HG02884 (cell line): Measurements from ENCODE around the gene CEP83.

Experiments
- ATAC-seq: cut with Tn5 transposase; IDR thresholded peaks from one replicate; pipeline ENCODE4 v1.9.1; 2021; ENCODE audit warnings: mild to moderate bottlenecking, moderate library complexity; ENCODE audit not compliant: unreplicated experiment

Gene CEP83

DNA sequence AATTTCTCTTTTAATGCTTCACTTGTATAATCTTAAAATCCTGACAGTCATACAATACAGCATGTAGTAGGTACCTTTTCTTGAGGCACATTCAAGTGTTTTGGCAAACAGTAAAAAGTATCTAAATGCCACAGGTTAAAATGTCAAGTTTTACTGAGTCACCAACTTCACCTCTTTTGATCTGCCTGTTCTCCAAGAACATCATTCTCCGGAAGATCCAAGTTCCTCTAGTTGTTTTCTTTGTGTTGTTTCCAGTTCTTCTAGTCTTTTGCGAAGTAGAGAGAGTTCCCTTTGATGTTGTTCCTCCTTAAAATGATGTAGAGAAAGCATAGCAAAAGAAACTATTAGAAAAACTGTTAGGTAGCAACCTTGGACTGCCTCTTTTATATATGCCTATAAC lies 151.1 kb downstream of the CEP83 start:
- no peak for ATAC-seq

DNA sequence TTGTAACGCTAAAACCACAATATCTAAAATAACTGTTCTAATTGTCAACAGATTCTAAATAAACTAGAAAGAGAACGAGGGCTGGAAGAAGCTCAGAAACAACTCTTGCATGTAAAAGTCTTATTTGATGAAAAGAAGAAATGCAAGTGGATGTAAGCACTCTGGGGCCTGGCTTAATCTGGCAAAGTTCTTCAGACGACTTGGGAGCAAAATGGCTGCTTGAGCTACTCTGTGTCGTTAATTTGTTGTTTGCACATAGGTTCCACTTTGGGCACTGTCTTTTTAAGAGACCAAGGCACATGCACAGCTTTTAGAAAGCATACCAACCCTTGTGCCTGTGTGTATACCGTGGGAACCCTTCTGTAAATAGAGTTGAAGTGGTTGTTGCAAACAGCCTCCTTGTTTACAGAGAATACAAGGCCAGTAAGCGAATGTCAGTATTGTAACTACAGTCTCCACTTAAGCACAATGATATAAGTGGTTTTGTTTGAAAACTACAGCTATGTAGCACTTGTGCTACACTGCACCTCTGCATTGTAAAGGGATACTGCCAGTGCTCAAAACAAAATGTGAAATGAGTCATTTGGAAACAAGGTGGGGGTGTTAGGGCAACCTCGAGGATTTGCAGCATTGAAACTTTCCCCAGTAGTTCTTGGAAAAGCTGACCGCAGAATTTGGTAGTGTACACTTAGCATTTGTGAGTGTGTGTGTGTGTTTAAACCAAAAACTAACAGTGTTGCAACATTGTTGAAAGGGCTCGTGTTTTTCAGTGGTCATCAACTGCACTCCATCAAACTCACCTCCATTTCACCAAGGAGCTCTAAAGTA lies 154.3 kb downstream of the CEP83 start:
- ATAC-seq, result no peak

DNA sequence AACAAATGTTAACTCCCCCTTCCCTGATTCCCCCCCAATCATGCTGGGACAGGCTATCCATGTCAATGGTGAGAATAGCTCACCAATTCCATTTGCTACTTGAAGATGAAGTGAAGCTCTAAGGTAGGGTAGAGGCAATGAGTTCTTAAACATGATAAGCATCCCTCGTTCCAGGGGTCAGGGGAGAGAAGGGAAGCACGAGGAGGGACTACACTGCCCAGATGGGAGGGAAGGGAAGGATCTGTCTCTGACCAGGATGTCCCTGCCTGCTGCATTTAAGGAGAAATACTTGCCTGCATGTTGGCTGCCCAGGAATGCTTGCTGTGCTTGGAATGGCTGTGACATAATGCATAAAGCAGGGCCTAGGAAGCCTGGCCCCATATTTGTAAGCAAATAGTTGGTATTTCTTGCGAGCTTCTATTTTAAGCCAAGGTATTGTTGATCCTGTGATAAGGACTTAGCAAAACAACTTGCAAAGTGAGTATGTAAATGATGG lies 155.1 kb downstream of the CEP83 start:
- ATAC-seq, result no peak

DNA sequence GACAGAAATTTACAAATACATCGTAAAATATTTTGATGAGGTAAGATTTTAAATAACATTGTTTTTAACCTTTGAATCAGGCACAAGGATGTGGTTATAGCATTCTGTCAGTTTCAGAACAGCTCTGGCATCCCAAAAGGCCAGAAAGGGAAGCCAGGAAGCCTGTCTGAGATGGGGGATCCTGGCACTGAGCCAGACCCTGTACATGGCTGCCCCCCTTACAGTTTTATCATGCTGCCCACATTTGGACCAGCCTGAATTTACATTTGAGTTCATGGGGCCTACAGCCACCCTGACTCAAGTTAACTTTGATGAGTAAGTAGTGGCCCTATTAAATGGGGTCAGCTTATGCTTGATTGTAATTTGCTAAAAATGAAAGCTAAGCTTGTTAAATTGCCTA lies 155.7 kb downstream of the CEP83 start:
- no peak for ATAC-seq

DNA sequence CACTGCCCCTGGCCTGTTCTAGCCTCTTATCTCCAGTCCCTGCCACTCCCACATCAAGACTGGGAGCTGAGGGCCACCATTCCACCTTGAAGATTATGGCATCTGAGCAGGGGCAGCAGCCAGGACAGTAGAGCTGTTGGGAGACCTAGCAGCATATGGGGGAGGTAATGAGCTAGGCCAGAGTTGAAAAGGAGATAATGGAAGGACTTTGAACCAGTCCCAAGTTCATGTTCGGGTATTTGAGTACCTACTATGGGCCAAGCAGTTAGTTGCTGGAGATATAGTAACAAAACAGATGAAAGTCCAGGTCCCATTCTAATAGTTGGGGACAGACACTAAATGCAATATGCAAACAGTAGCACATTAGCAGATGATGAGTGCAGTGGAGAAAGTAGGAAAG lies 159.8 kb downstream of the CEP83 start:
- no peak for ATAC-seq

DNA sequence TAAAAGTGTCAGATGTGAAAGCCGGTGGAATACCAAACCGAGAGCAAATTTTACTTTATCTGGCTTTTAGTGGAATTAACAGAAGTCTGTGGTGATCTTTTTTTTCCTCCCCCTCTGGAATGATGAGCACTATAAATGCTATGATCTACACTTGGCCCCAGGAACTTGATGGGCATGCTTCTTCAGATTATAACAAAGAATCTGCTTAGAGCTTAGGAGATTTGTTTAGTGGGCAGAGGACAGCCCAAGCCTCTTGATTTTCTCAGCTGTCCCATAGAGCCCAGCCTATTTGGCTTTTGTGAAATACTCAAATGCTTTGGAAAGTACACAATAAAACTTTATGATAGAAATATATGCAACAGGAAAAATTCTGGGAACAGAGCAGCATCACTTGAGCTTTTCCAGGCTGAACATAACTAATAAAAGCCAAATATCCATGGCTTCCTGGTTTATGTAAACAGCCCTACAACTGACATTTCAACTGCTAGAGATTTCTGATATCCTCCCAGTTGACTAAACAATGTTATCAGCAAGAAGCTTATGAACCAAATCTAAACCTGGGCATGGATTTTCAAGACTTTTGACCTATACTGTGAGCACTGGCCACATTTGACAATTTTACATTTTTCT lies 161.7 kb downstream of the CEP83 start:
- ATAC-seq, result no peak

DNA sequence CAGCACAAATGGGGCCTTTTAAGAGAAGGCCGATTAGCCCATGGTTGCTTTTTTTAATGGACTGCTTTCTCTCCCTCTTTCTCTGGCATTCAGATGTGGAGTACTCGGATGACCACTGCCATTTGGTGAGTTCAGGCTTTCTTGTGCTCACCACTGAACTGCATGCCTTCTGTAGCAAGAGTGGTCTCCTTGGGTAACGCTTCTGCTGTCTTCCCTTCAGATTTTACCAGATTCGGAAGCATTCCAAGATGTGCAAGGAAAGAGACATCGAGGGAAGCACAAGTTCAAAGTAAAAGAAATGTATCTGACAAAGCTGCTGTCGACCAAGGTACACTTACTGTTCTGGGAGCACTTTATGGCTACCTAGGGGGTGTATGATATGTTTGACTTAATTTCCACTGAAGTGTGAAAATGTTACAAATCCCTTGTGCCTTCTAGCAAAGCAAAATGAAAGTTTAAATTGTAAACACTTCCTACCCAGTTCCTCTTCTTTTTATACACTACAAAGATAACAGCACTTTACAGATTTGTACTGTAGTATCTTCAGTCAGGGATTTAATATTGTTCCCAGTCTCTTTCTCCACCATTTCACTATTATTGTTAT lies 162.5 kb downstream of the CEP83 start:
- no peak for ATAC-seq

DNA sequence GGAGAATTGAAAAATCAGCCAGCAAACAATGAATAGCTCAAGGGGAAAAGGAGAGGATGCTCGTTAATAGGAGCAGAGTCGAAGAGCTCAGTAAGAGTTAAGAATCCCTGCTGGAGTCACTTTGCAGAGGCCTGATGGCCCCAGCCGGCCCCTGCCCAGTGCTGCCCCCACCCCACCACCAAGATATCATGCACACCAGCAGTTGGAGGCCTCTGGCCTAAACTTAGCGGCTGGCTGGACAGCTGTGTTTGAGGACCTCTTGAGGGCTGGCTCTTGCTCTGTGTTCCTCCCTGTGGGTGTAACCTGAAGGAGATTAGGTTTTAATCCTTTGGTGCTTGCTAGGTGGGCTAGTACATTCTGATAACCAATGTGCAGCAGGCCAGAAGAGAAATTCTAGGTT lies 169.3 kb downstream of the CEP83 start:
- ATAC-seq, result no peak

DNA sequence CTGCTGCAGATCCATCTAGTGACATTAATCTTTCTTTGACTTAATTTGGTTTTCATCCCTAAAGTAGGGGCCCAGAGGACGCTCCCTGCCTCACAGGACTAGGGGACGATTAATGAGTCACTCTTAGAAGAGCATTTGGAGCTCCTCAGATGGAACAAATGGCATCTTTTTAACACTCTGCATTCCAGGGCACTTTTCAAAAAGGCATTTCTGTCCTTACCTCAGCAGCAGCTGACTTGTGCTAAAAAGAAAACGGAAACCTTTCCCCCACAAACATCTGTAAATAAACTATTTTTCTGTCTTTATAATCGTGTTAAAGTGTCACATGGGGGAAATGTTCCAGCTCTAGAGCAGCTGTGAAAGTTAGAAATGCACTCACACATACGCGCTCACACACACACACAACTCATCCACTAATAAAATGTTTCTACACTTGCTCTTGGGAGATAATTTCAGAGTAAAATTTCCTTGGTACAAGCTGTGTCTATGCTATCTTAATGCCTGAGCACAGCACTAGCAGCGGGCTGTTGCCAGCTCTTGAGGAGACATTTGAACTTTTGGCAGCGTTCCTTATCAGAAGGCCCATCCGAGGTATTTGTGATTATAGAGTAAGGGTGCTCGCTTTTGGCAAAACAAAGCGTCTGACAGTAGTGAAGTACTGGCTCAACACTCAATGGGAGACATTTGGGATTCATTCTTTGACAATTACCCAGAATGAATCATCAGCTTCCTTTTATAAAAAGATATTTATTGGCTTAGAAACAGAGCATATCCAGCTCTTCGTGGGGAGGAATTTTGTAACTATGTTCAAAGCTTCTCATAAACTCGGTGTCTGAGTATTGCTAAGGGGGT lies 170.0 kb downstream of the CEP83 start:
- ATAC-seq, result no peak

DNA sequence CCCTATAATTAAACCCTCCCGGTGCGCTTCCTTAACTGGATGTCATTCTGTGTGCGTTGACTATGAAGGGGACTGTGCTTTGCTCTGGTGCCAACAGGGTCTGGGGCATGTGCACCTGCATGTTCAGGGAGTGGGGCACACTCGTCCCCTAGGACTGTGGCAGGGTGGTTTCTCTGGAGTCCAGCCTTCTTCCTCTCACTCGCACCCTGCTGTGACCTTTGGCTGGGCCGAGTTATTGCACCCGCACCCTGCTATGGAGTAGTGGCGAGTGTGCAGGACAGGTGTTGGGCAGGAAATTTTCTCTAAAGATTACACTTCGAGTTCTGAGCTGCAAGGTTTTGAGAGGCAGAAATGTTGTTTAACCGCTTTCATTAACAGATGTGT lies 172.4 kb downstream of the CEP83 start:
- ATAC-seq, result no peak

DNA sequence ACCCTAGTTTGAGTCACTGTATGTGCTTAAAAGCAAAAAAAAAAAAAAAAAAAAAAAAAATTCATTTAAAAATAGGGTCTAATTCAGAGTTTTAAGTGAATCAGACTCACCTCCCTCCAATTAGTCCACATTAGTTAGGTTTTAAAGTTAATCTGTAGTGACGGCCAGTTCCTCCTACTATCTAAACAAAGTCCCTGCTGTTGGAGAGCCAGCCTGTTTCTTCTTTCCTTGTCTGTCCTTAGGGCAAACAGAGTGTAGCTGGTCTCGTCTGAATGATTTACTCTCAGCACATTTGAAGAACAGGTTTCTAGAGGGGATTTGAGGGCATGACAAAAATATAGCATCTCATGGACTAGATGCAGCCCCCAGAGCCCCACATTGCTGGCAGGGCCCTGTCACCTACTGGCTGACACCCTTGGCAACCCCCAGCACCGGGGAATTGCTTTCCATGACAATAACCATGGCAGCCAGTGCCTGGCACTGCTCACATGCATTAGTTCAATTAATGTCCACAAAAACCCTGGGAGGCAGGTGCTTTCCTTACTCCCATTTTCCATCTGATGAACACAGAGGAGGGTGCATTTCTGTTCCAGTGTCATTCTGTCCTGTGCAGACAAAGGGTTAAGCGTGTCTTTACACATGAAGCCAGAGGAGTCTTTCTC lies 173.0 kb downstream of the CEP83 start:
- ATAC-seq, result no peak

DNA sequence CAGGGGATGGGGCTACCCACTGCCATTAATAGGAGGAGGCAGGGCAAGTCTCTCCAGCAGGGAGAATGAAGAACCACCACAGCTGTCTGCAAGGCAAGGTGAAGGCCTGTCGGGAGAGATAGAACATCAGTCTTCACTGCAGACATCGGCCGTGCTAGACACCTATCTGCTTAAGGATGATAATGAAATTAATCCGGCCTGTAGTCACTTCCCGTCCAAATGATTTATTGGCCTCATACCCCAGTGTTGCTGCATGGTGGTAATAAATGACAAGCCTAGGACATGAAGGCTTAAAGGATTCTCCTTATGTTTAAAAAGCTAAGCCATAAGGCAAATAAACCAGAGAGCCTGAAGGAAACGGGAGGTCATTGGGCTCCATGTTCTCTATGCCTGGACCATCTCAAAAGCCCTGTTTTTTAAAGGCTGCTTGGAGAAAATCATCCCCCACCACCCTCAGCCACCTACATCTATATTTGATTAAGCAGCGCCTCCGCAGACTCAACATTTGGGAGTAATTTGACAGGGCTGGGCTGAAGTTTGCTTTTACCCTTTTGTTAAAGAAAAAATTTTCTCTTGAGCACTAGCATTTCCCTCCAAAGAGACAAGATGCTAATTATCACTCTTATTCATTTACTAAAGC lies 173.6 kb downstream of the CEP83 start:
- ATAC-seq, result no peak

DNA sequence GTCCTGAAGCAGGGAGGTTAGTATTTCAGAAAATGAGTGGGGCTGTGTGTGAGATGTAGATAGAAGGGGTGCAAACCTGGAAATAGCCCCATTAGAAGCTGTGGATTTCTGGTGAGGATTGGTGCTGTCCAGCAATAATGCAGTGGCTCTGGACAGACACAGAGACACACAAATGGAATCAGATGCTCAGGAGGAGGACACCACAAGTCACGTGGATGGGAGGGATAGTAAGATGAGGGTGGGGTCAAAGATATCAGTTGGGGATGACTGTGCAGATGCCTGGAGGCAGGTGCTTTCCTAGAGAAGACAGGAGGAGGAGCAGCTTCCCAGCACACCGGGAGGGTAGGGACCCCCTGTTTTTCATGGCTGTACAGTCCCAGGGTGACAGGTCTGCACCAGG lies 174.8 kb downstream of the CEP83 start:
- ATAC-seq, result no peak

DNA sequence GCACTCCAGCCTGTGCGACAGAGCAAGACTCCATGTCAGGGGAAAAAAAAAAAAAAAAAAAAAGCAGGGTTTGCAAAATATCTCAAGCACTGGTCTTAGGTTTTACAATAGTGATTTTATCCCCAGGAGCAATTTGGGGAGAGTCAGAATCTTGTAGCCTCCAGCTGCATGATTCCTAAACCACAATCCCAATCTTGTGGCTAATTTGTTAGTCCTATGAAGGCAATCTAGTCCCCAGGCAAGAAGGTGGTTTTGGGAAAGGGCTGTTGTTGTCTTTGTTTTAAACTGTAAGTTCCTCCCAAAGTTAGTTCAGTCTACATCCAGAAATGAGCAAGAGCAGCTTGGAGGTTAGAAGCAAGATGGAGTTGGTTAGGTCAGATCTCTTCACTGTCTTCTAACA lies 175.6 kb downstream of the CEP83 start:
- no peak for ATAC-seq

DNA sequence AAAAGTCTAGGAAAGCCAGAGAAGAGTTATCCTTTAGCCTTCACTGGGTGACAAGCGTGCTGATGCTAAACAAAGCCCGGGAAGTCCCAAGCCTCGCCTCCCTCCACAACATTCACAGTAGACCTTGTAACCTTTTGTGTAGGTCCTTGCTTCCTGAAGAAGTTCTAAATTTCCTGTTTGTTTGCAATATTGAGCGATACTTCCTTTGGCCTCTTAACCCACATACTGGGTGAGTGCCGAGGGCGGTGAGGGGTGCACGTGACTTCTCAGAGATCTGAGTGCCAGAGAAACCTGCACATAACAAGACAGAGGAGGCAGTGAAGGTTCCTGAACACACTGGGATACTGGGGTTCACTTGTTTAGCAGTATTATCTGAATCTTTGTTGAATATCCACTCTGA lies 177.0 kb downstream of the CEP83 start:
- ATAC-seq, result no peak

DNA sequence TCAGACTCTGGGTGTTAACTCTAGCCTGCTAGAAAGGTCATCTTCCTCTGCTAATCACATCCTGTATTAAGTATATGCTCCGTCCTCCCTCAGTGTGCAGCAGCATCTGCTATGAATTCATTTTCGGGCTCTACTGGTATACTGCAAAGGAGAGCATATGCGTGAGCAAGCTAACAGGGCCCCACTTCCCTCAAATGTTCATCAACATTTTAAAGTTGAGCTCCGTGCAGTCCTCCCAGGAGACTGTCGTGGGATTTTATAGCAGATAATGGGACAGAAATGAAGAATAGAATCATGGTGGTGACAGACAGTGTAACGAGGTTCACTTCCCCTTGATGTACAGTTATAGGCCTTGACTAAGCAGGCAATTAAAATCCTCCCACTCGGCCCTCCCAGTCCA lies 179.6 kb downstream of the CEP83 start:
- ATAC-seq, result no peak

DNA sequence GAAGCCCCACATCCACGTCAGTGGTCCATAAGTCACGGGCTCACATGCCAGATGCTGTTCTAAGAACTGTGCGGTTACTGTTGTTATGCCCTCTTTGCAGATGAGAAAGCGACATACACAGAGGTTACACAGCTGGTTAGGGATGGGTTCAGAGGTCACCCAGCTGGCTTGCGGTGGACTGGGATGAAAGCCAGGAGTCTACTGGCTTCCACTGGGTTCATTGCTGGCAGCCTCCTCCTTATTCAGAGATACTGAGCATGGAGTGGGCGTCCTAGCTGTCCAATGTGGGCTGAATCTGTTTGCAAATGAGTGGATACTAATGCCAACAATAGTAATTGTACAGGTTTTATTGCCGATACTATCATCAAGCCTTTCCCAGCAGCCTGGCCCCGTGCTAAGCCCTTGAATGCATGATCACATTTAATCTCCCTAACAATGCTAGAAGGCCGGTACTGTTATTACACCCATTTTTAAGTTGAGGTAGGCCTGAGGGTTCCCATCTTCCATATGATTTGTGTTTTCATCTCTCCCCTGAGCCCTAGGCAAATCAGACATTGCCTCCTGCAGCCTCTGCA lies 182.2 kb downstream of the CEP83 start:
- no peak for ATAC-seq

DNA sequence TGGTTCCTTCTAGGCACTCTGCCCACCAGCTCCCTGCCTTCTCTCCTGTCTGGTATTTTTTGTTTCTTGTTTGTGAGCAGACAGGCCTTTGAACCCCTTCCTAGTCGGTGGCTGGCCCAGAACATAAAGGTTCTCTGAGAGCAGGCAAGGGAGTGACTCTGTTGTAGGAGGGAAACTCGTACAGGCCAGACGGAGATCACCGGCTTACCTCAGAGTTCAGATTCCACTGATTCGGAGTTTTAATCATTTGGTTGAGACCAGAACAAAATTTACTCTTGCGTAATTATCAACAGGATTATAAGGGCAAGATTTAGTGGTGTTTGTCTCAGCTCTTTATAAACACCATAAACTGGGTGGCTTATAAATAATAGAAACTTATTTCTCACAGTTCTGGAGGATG lies 182.9 kb downstream of the CEP83 start:
- ATAC-seq, result no peak

DNA sequence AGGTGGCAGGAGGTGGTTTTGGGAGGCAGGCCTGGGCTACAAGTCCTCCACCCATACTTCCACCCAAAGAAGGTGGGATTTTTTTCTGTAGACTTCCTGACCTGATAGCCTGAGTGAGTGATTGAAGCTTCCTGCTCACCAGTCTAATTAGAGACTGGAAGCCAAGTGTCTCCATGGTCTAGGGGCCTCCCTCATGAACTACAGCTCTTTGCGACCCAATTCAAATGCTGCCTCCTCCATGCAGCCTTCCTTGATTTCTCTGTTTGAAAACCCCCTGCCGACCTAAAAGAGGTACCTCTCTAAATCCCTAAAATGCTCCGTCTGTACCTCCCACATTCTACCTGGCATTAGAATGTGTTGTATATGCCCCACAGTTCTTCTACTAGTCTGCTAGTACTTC lies 186.4 kb downstream of the CEP83 start:
- ATAC-seq, result no peak

DNA sequence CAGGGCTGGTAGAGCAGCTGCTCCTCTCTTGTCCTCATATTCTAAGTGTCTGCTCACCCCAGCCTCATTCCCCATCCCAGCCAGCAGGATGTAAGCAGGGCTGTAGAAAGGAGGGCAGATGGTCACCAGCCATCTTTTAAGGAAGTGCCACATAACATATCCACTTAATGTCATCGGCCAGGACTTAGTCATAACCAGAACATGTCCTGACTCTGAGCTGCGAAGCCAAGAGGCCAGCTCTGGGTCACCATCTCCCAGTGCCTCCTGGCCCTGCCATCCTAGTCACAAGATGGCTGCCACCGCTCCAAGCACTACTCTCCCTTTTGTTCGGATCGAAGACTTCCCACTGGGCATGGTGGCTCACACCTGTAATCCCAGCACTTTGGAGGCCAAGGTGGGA lies 187.4 kb downstream of the CEP83 start:
- ATAC-seq, result no peak
